Progenitor cell of endocrine pancreas (in vitro differentiated cells): ENCODE data around the gene C1QTNF6. TPM values are rescaled to one million over a fixed set of nuclear protein-coding genes. Genes with fewer than 3 reads are reported as not detected.

Experiments used
- DNase-seq: peaks from one replicate; pipeline ENCODE4 v3.0.0; 2021; ENCODE audit warnings: low spot score; ENCODE audit not compliant: unreplicated experiment
- H3K27ac Mint-ChIP-seq: 2 replicates; pipeline ENCODE4 v1.8.0; 2021; ENCODE audit warnings: mild to moderate bottlenecking, moderate library complexity, mixed read lengths
- H3K27me3 Mint-ChIP-seq: 2 replicates; pipeline ENCODE4 v1.8.0; 2021; ENCODE audit warnings: mixed read lengths
- H3K36me3 Mint-ChIP-seq: 2 replicates; pipeline ENCODE4 v1.8.0; 2022; ENCODE audit warnings: mixed read lengths; ENCODE audit not compliant: insufficient read depth
- H3K4me1 Mint-ChIP-seq: 2 replicates; pipeline ENCODE4 v1.8.0; 2021; ENCODE audit warnings: low read depth, mixed read lengths
- H3K4me3 Mint-ChIP-seq: 2 replicates; pipeline ENCODE4 v1.8.0; 2021; ENCODE audit warnings: low read depth, mild to moderate bottlenecking, moderate library complexity, mixed read lengths
- H3K9me3 Mint-ChIP-seq: 2 replicates; pipeline ENCODE4 v1.8.0; 2021; ENCODE audit warnings: low read depth, mixed read lengths
- total RNA-seq: library from RNA; stranded (reverse); gene quantifications from 2 replicates; pipeline ENCODE4 v1.2.1, GENCODE V29; 2021
- TF ChIP-seq, protein P1 (sequence below): fragments of 200-600 bp; sonication (generic); IDR thresholded peaks from one replicate; pipeline ENCODE4 v1.5.0; 2021; ENCODE audit warnings: antibody characterized with exemption, mild to moderate bottlenecking; ENCODE audit not compliant: unreplicated experiment

Gene C1QTNF6
- total RNA-seq, 1 donor from 2014 or later, result 14.5 TPM

- TF ChIP-seq, protein P1, sequence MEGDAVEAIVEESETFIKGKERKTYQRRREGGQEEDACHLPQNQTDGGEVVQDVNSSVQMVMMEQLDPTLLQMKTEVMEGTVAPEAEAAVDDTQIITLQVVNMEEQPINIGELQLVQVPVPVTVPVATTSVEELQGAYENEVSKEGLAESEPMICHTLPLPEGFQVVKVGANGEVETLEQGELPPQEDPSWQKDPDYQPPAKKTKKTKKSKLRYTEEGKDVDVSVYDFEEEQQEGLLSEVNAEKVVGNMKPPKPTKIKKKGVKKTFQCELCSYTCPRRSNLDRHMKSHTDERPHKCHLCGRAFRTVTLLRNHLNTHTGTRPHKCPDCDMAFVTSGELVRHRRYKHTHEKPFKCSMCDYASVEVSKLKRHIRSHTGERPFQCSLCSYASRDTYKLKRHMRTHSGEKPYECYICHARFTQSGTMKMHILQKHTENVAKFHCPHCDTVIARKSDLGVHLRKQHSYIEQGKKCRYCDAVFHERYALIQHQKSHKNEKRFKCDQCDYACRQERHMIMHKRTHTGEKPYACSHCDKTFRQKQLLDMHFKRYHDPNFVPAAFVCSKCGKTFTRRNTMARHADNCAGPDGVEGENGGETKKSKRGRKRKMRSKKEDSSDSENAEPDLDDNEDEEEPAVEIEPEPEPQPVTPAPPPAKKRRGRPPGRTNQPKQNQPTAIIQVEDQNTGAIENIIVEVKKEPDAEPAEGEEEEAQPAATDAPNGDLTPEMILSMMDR, result no peak
- H3K27ac Mint-ChIP-seq, result no peak overlapping the region
- no peaks in the 10 kb centered on the region for H3K9me3 Mint-ChIP-seq
- DNase-seq, result no peak
- H3K4me3 Mint-ChIP-seq, result no peak overlapping the region
- H3K27me3 Mint-ChIP-seq, result peaks cover 22% of the 10 kb centered on the region
- no peaks in the 10 kb centered on the region for H3K36me3 Mint-ChIP-seq
- no peaks in the 10 kb centered on the region for H3K4me1 Mint-ChIP-seq
Measured at GRCh38 chr22:37137131-37137530, 50.9 kb downstream of the C1QTNF6 start.

DNA sequence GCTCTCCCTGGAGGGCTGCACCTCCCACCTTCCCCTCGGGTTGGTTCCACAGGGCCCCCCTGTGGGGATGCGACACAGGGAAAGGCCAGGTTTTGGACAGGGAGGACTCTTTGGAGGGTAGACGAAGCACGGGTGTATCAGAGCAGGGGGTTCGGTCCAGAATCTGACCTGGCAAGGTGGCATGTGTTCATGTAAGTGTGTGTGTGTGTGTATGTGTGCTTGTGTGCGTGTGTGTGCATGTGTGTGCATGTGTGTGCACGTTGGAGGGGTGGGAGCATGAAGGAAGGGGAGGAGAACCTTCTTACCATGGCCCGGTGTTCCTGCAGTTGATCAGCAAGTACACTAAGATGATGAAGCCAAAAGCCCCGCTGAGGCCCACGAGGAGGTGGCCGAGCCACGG lies 53.0 kb downstream of the C1QTNF6 start:
- H3K27ac Mint-ChIP-seq, result no peak overlapping the region
- TF ChIP-seq, protein P1, result no peak
- no peak for DNase-seq
- H3K9me3 Mint-ChIP-seq, result no peaks in the 10 kb centered on the region
- H3K27me3 Mint-ChIP-seq, result peaks cover 25% of the 10 kb centered on the region
- H3K36me3 Mint-ChIP-seq, result no peaks in the 10 kb centered on the region
- H3K4me3 Mint-ChIP-seq, result no peak overlapping the region
- H3K4me1 Mint-ChIP-seq, result no peaks in the 10 kb centered on the region

GRCh38 chr22:37133304-37134018 lies 54.6 kb downstream of the C1QTNF6 start:
- Mint-ChIP-seq H3K27me3 (peaks cover 21% of the 10 kb centered on the region), H3K27ac (no peak overlapping the region), H3K4me1 (no peaks in the 10 kb centered on the region), H3K36me3 (no peaks in the 10 kb centered on the region), H3K4me3 (no peak overlapping the region), H3K9me3 (no peaks in the 10 kb centered on the region)
- TF ChIP-seq, protein P1, result no peak
- no peak for DNase-seq

- H3K9me3 Mint-ChIP-seq, result no peaks in the 10 kb centered on the region
- TF ChIP-seq, protein P1, result no peak
- H3K36me3 Mint-ChIP-seq, result no peaks in the 10 kb centered on the region
- no peak overlapping the region for H3K27ac Mint-ChIP-seq
- peaks cover 16% of the 10 kb centered on the region for H3K27me3 Mint-ChIP-seq
- DNase-seq, result no peak
- H3K4me3 Mint-ChIP-seq, result no peak overlapping the region
- no peaks in the 10 kb centered on the region for H3K4me1 Mint-ChIP-seq
Measured at GRCh38 chr22:37132773-37133172, 55.3 kb downstream of the C1QTNF6 start.

Other genes starting within 250 kb of the C1QTNF6 start
- gene TST, start 168.8 kb downstream of the C1QTNF6 start, total RNA-seq, result 41.9 and 44.5 TPM in 2 replicates
- 98.2 and 101 TPM in 2 replicates for gene MPST, start 168.5 kb downstream of the C1QTNF6 start, total RNA-seq
- gene KCTD17, start 136.5 kb downstream of the C1QTNF6 start, total RNA-seq, result 37.3 and 38.8 TPM in 2 replicates
- gene TMPRSS6, start 78.5 kb downstream of the C1QTNF6 start, total RNA-seq, result 12.6 and 16.4 TPM in 2 replicates
- gene IL2RB, start 38.3 kb downstream of the C1QTNF6 start, total RNA-seq, result not detected in 2 replicates
- 1.3 and 1.9 TPM in 2 replicates for gene SSTR3, start 24.2 kb upstream of the C1QTNF6 start, total RNA-seq
- gene RAC2, start 56.0 kb upstream of the C1QTNF6 start, total RNA-seq, result 1.7 and 1.9 TPM in 2 replicates
- not detected in 2 replicates for gene CYTH4, start 94.3 kb upstream of the C1QTNF6 start, total RNA-seq
- 0.36 and 0.44 TPM in 2 replicates for gene ELFN2, start 239.2 kb upstream of the C1QTNF6 start, total RNA-seq